ENCODE results near the gene KCNIP1. TPM values are rescaled to one million over a fixed set of nuclear protein-coding genes. Genes with fewer than 3 reads are reported as not detected.
"Not testable (repeated sequence)": the region's sequence is repeated elsewhere in the genome, so short reads cannot be mapped to it uniquely, and the experiment has no call there.

KCNIP1 gene
- total RNA-seq, 1 donor from 2014 or later, result 0.57 TPM

GRCh38 chr5:170752257-170753215 is 248.7 kb downstream of the KCNIP1 start:
- DNase-seq (ENCODE audit: low spot score), result no peak
- intact Hi-C loops (cut with DNase I), result no loop called here

- intact Hi-C loops (cut with DNase I), result no loop called here
Observed at GRCh38 chr5:170753311-170753710, 249.5 kb downstream of the KCNIP1 start.

DNA sequence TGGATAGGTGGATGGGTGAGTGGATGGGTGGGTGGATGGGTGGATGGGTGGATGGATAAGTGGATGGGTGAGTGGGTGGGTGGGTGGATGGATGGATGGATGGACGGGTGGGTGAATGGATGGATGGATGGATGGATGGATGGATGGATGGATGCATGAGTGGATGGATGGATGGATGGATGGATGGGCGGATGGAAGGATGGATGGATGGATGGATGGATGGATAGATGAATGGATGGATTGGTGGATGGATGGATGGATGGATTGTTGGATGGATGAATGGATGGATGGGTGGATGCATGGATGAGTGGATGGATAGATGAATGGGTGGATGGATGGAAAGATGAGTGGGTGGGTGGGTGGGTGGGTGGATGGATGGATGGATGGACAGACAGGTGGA is 250.7 kb downstream of the KCNIP1 start:
- DNase-seq (ENCODE audit: low spot score); intact Hi-C loops (cut with DNase I): not testable (repeated sequence)

More at GRCh38 chr5:170753311-170753710, 249.5 kb downstream of the KCNIP1 start:
- DNase-seq (ENCODE audit: low spot score), result no peak

DNA sequence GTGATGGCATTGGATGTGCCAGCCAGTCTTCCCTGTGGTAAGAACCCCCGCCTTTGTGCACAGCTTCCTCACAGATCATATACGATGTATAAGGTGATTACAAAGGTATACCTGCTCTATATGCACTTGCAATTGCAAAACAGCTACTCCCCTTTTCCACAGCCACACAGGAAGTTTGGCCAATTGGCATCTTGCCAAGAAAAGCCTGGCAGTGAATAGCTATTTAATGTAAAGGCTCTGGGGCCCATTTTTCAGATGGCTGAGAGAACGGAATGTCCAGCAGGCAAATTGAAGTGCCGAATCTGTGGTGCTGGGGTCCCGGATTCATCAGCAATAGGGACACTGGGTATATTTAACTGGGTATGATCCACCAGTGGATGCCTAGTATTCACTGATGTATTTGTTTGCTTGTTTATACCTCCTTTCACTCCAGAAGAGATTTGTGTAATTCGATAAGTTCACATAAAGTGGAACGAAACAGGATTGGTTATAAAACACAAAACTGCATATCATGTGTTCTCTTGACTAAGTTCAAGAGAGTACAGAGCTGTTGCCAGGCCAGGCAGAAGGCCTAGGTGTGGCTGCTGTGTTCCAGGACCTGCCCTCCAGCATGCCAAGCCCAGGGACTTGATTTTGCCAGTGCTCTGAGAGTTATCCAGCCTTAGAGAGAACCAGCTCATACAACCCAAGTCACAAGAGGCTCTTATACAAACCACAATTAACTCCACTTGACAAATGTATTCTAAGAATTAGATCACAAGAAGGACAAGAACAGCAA is 252.0 kb downstream of the KCNIP1 start:
- intact Hi-C loops (cut with DNase I), result no loop called here
- no peak for DNase-seq (ENCODE audit: low spot score)

DNA sequence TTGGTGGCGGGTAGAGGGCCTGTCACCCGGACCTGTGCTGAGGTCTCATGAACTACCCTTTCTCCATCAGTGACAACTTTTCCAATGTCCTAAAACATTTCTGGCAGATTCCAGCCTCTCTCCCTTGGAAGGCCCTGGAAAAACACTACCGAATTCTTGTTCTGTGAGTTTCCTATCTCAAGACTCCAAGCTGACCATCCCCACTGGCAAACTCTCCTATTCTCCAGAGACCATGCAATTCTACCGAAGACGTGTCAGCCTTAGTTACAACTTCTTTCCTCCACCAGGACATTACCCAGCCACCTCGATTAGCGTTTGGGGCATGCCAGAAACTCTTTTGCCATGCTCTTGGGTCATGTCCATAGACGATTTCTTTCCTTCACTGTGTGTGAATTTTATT is 252.9 kb downstream of the KCNIP1 start:
- intact Hi-C loops (cut with DNase I), result no loop called here
- no peak for DNase-seq (ENCODE audit: low spot score)

DNA sequence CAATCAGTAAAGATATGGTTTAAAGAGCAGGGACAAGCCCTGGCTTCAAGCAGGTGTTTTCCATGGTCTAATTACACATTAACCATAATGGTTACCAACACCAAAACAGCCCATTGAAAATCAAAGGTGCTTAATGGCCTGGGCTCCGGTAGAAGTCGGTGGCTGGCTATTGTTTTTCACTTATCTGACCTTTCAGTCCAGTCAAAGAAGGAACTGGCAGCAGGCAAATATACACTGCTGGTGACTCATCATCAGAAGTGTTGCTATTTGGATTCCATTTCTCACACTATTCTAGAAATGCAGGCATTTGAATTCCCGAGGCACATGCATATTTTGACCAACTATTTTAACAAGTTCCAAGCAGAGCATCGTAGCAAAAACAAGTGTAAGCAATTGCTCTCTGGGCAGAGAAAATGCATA is 253.4 kb downstream of the KCNIP1 start:
- no peak for DNase-seq (ENCODE audit: low spot score)
- intact Hi-C loops (cut with DNase I), result no loop called here

GRCh38 chr5:170757669-170758068 is 253.8 kb downstream of the KCNIP1 start:
- intact Hi-C loops (cut with DNase I), result no loop called here
- DNase-seq (ENCODE audit: low spot score), result no peak

GRCh38 chr5:170758481-170758880 is 254.7 kb downstream of the KCNIP1 start:
- DNase-seq (ENCODE audit: low spot score), result no peak
- intact Hi-C loops (cut with DNase I), result no loop called here

- DNase-seq (ENCODE audit: low spot score), result no peak
Observed at GRCh38 chr5:170760113-170760512, 256.3 kb downstream of the KCNIP1 start.

DNA sequence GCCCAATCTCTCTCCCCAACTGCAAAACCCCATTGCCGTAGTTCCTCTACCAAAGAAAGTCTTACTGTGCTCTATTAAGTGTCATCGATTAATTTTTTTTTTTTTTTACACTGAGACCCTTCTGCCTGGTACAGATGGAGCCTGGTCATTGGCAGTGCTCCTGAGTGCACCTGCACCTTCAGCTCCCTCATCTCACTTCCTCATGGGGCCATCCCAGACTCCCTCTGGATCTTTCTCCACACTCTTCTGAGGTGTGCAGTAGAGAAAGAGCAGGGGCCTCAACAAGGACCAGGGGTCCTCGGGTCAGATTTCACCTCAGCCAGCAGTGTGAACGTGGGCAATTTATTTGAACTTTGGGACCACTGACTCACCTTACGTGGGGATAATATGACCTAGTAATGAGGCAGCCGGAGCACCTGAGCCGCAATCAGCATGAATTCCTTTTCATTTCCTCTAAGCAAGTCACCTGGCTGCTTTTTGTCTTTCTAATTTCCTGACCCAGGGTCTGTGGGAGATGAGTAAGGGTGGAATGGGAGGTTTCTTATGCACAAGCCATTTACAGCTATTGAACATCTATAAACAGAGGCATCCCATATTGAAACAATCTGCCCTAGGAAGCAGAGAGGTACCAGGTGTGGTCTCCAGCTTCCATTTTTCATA is 257.4 kb downstream of the KCNIP1 start:
- intact Hi-C loops (cut with DNase I), result no loop called here
- DNase-seq (ENCODE audit: low spot score), result no peak

More at GRCh38 chr5:170760113-170760512, 256.3 kb downstream of the KCNIP1 start:
- intact Hi-C loops (cut with DNase I), result no loop called here

DNA sequence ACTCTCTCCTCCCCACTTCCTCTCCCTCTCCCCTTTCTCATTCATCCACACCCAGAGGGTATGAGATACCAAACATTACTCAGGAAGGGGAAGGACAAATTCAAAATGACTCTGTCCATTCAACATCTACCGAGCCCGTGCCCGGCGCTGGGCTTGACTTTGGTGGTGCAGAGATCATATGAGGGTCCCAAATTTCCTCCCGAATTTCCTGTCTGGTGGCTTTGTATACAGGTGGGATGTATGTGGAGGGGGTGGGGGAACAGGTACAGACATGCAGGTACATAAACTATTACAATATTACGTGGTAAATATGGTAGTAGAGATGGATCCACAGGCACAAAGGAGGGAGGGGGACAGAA is 257.9 kb downstream of the KCNIP1 start:
- intact Hi-C loops (cut with DNase I), result no loop called here
- no peak for DNase-seq (ENCODE audit: low spot score)

- DNase-seq (ENCODE audit: low spot score); intact Hi-C loops (cut with DNase I): not testable (repeated sequence)
Observed at GRCh38 chr5:170762298-170762697, 258.5 kb downstream of the KCNIP1 start.

- DNase-seq (ENCODE audit: low spot score); intact Hi-C loops (cut with DNase I): not testable (repeated sequence)
Observed at GRCh38 chr5:170765868-170766267, 262.0 kb downstream of the KCNIP1 start.

- no peak for DNase-seq (ENCODE audit: low spot score)
- intact Hi-C loops (cut with DNase I), result no loop called here
Observed at GRCh38 chr5:170769246-170769645, 265.4 kb downstream of the KCNIP1 start.

- DNase-seq (ENCODE audit: low spot score), result no peak
- intact Hi-C loops (cut with DNase I), result no loop called here
Observed at GRCh38 chr5:170769898-170770416, 266.1 kb downstream of the KCNIP1 start.

DNA sequence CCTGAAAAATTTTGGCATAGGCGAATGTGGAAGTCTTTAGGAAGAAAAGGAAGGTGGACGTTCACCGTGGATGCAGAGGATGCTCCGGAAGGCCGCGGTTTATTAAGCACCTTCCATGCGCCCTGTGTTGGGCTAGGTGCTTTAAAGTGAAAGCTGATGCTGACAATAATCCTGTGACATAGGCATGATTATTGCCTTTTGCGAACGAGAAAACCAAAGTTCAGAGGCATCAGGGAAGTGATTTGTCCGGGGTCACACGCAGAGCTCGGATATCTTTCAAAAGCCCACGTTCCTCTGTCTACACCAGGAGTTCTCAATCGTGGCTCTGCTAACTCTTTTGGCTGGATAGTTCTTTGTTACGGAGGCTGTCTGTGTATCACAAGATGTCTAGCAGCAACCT is 267.7 kb downstream of the KCNIP1 start:
- intact Hi-C loops (cut with DNase I), result no loop called here
- DNase-seq (ENCODE audit: low spot score), result no peak

DNA sequence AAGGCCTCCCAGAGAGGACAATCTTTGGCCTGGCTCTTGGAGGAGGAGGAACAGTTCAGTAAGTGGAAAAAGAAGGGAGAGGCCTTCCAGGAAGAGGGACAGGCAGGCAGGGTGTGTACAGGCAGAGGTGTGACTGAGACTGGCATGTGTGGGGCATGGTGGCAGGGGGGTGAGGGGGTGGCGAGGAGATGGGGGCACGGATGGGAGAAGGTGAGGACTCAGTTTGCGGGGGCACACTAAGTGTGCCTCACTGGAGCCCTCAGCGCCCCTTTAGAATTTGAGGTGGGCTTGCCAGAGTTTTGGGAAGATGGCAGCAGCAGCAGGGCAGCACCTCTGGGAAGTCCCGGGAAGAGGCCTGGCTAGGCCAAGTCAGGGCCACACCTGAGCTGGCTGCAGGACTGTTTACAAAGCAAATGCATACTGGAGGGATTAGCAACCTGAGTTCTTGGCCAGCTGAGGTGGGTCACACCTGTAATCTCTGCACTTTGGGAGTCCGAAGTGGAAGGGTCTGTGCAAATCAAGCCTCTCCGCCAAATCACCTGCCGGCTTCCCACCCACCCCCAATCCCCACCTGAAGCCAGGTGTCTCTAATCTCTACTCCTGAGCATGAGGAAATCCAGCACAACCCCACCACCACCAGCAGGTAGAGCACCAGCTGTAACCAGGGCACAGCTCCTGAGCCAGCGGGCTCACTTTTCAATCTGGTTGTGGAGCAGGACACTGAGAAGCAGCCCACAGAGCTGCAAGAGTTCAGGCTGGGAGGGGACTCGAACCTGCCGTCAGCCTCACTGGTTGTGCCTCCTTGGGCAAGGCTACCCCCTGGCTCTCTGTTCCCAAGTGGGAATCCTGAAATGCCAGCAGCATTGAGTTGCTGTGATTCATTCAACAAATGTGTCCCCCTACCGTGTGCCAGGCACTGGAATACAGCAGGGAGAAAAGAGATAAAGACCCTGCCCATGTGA is 269.5 kb downstream of the KCNIP1 start:
- intact Hi-C loops (cut with DNase I), result no loop called here
- DNase-seq (ENCODE audit: low spot score), result peak; percentile 29

GRCh38 chr5:170774831-170775230 is 271.0 kb downstream of the KCNIP1 start:
- intact Hi-C loops (cut with DNase I), result no loop called here
- peak; percentile 29 for DNase-seq (ENCODE audit: low spot score)

- DNase-seq (ENCODE audit: low spot score), result no peak
- intact Hi-C loops (cut with DNase I), result no loop called here
Observed at GRCh38 chr5:170781946-170782345, 278.1 kb downstream of the KCNIP1 start.

Measured in cardiac septum (tissue), 1 donor.